ENCODE results near the gene RLN2. TPM values are rescaled to one million over a fixed set of nuclear protein-coding genes. Genes with fewer than 3 reads are reported as not detected.
"Not testable (repeated sequence)": the region's sequence is repeated elsewhere in the genome, so short reads cannot be mapped to it uniquely, and the experiment has no call there.

Gene RLN2
- 0.62 TPM in 1 of 2 replicates, not detected in the other for total RNA-seq (2014; rRNA removed; shearing (Covaris generic))

- not testable (repeated sequence) for DNase-seq (ENCODE audit: low read depth)
Observed at GRCh38 chr9:5303840-5304795, at the start of gene RLN2. RLN2 (minus strand) TSS chr9:5304716; CDS start chr9:5304580, 136 bp downstream.

- no peak for DNase-seq (ENCODE audit: low read depth)
Observed at GRCh38 chr9:5354184-5354583, 49.7 kb upstream of the RLN2 start.

GRCh38 chr9:5352637-5353248 lies 48.2 kb upstream of the RLN2 start:
- DNase-seq (ENCODE audit: low read depth) = no peak

GRCh38 chr9:5338992-5339981 lies 34.8 kb upstream of the RLN2 start, which contains the start of gene RLN1:
RLN1 (minus strand) TSS chr9:5339876; CDS start chr9:5339746, 130 bp downstream.
- DNase-seq (ENCODE audit: low read depth) = not testable (repeated sequence)

- DNase-seq (ENCODE audit: low read depth) = no peak
Observed at GRCh38 chr9:5336688-5337087, 32.2 kb upstream of the RLN2 start.

- DNase-seq (ENCODE audit: low read depth) = not testable (repeated sequence)
Observed at GRCh38 chr9:5331276-5331675, 26.8 kb upstream of the RLN2 start.

GRCh38 chr9:5326893-5327548 lies 22.5 kb upstream of the RLN2 start:
- no peak for DNase-seq (ENCODE audit: low read depth)

- DNase-seq (ENCODE audit: low read depth) = no peak
Observed at GRCh38 chr9:5326187-5326586, 21.7 kb upstream of the RLN2 start.

- DNase-seq (ENCODE audit: low read depth) = not testable (repeated sequence)
Observed at GRCh38 chr9:5321601-5322000, 17.1 kb upstream of the RLN2 start.

- DNase-seq (ENCODE audit: low read depth) = no peak
Observed at GRCh38 chr9:5321058-5321457, 16.5 kb upstream of the RLN2 start.

- DNase-seq (ENCODE audit: low read depth) = not testable (repeated sequence)
Observed at GRCh38 chr9:5316406-5316805, 11.9 kb upstream of the RLN2 start.

GRCh38 chr9:5315187-5315923 lies 10.8 kb upstream of the RLN2 start:
- DNase-seq (ENCODE audit: low read depth) = no peak

GRCh38 chr9:5310851-5311250 lies 6.3 kb upstream of the RLN2 start:
- no peak for DNase-seq (ENCODE audit: low read depth)

- DNase-seq (ENCODE audit: low read depth) = peak; percentile 65
Observed at GRCh38 chr9:5305741-5306140, 1.2 kb upstream of the RLN2 start.

- no peak for DNase-seq (ENCODE audit: low read depth)
Observed at GRCh38 chr9:5301544-5301943, 3.0 kb downstream of the RLN2 start.

GRCh38 chr9:5292141-5292540 lies 12.4 kb downstream of the RLN2 start:
- no peak for DNase-seq (ENCODE audit: low read depth)

GRCh38 chr9:5288591-5288990 lies 15.9 kb downstream of the RLN2 start:
- no peak for DNase-seq (ENCODE audit: low read depth)

- no peak for DNase-seq (ENCODE audit: low read depth)
Observed at GRCh38 chr9:5286262-5286661, 18.3 kb downstream of the RLN2 start.

GRCh38 chr9:5278486-5278885 lies 26.0 kb downstream of the RLN2 start:
- no peak for DNase-seq (ENCODE audit: low read depth)

GRCh38 chr9:5274770-5275169 lies 29.7 kb downstream of the RLN2 start:
- DNase-seq (ENCODE audit: low read depth) = no peak

All from M059J (cell line).